Peyer's patch (tissue), 4 donors: ENCODE results near the gene SCAP.

ENCODE experiments used
- POLR2A ChIP-seq, 2 donors: fragments of 450-650 bp; IDR thresholded peaks; one replicate each; pipeline ENCODE4 v1.5.1; 2017; ENCODE audit warnings: antibody characterized with exemption in 2 of 2, mild to moderate bottlenecking in 2 of 2, moderate library complexity in 2 of 2
- TF ChIP-seq, protein P1 (sequence below), 6 experiments: fragments of 450-650 bp in 4 of 6; fragments of 200-600 bp in 2 of 6; sonication (generic) in 1 of 6; IDR thresholded peaks; one replicate each; pipeline ENCODE4 v1.5.1; 2017 to 2019; ENCODE audit warnings: antibody characterized with exemption in 6 of 6, mild to moderate bottlenecking in 3 of 6, moderate library complexity in 1 of 6

DNA sequence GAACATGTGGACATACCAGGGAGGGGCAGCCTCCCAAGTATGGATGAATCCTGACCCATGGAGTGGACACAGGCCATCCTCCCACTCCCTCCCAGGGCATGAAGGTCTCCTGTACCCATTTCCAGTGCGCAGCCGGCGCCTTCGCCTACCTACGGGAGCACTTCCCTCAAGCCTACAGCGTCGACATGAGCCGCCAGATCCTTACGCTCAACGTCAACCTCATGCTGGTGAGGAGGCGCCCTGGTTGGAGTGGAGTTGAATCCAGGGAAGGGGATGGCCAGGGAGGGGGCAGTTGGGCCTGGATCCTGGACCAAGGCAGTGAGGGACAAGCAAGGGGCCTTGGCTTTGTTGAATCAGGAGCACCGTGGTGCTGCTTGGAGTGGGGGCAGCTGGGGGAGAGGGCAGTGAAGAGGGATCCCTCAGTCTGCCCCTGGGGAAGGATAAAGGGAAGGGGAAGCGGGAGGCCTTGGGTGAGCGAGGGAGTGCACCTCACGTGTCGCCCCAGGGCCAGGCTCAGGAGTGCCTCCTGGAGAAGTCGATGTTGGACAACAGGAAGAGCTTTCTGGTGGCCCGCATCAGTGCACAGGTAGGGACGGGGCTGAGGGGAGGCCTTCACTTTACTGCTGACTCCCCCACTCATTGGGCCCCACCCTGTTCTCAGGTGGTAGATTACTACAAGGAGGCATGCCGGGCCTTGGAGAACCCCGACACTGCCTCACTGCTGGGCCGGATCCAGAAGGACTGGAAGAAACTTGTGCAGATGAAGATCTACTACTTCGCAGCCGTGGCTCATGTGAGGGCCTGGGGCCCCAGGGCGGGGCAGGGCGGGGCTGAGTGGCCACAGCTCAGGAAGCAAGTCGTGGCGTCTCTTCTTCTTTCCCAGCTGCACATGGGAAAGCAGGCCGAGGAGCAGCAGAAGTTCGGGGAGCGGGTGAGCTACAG is 69.7 kb downstream of the SCAP start:
- TF ChIP-seq, protein P1, sequence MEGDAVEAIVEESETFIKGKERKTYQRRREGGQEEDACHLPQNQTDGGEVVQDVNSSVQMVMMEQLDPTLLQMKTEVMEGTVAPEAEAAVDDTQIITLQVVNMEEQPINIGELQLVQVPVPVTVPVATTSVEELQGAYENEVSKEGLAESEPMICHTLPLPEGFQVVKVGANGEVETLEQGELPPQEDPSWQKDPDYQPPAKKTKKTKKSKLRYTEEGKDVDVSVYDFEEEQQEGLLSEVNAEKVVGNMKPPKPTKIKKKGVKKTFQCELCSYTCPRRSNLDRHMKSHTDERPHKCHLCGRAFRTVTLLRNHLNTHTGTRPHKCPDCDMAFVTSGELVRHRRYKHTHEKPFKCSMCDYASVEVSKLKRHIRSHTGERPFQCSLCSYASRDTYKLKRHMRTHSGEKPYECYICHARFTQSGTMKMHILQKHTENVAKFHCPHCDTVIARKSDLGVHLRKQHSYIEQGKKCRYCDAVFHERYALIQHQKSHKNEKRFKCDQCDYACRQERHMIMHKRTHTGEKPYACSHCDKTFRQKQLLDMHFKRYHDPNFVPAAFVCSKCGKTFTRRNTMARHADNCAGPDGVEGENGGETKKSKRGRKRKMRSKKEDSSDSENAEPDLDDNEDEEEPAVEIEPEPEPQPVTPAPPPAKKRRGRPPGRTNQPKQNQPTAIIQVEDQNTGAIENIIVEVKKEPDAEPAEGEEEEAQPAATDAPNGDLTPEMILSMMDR (IDR thresholded peaks at IDR 0.05) = no peak
- TF ChIP-seq POLR2A (IDR thresholded peaks at IDR 0.05) = no peak
